Fibroblast of skin of left quadriceps (primary cell): Measurements from ENCODE around the gene AKAP1.

ENCODE experiments used
- DNase-seq, 2 experiments: peaks; one replicate each; pipeline ENCODE4 v3.0.0-alpha.2; 2013; ENCODE audit warnings: low read depth in 2 of 2

AKAP1 gene, protein sequence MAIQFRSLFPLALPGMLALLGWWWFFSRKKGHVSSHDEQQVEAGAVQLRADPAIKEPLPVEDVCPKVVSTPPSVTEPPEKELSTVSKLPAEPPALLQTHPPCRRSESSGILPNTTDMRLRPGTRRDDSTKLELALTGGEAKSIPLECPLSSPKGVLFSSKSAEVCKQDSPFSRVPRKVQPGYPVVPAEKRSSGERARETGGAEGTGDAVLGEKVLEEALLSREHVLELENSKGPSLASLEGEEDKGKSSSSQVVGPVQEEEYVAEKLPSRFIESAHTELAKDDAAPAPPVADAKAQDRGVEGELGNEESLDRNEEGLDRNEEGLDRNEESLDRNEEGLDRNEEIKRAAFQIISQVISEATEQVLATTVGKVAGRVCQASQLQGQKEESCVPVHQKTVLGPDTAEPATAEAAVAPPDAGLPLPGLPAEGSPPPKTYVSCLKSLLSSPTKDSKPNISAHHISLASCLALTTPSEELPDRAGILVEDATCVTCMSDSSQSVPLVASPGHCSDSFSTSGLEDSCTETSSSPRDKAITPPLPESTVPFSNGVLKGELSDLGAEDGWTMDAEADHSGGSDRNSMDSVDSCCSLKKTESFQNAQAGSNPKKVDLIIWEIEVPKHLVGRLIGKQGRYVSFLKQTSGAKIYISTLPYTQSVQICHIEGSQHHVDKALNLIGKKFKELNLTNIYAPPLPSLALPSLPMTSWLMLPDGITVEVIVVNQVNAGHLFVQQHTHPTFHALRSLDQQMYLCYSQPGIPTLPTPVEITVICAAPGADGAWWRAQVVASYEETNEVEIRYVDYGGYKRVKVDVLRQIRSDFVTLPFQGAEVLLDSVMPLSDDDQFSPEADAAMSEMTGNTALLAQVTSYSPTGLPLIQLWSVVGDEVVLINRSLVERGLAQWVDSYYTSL

DNA sequence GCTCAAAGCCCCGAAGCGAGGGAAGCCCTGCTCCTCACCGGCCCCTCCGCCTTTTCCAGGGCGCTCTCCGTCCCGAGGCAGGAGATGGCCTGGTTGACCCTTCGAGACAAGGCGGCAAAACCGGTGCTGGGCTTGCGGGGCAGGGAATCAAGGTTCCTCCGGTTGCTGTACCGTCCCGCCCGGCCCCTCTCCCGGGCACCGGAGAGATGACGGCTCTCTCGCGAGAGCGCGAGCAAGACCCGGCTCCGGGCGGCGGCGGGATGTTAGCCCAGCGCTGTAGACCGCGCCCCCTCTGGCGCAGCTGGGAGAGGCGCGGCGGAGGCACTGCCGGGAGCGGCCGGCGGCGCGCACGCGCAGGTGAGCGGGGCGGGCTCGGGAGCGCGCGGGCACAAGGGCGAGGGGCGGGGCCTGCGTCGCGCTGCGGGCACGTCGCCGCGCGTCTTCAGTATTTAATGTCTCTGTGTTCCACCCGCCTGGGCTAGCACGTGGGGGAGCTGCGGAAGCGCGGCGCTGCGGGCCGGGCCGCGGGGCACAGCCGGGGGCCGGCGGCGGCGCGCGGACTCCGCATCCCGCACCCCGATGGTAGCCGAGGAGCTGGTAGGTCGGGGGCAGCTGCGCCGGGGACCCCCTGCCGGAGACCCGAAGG lies at the start of gene AKAP1:
TSS of gene AKAP1 (plus strand) at position 445 of the 646 bp plus-strand sequence. CDS start 20,219 bp downstream, outside the sequence.
- peak; percentile 88 to 89 for DNase-seq

- DNase-seq, result no peak
Observed at GRCh38 chr17:57035971-57036481, 49.0 kb upstream of the AKAP1 start.

DNA sequence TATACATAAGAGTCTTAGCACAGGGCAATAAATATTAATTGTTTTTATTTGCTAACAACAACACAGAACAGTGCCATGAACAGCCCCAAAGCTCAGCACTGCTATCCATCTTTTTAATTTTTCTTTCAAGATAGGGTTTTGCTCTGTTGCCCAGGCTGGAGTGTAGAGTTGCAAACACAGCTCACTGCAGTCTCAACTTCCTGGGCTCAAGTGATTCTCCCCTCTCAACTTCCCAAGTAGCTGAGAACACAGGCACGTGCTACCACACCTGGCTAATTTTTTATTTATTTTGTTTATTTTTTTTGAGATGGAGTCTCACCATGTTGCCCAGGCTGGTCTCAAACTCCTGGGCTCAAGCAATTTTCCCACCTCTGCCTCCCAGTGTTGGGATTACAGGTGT lies 47.6 kb upstream of the AKAP1 start:
- no peak for DNase-seq

DNA sequence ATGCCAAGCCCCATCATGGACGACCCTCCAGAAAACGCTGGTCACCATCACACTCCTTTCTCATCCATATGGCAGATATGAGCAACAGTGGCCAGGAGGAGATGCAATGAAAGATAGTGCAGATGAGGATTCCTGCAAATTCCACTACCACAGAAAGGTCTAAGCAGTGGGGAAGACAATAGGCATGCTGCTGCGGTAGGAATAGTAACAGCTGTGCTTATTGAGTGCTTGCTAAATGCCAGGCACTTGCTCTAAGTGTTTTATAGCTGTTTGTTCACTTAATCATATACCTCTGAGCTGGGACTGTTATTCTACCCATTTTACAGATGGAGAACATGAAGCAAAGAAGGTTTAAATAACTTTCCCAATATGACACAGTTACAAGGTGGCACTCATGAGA lies 46.6 kb upstream of the AKAP1 start:
- DNase-seq, result no peak

- no peak for DNase-seq
Observed at GRCh38 chr17:57040571-57040970, 44.5 kb upstream of the AKAP1 start.

DNA sequence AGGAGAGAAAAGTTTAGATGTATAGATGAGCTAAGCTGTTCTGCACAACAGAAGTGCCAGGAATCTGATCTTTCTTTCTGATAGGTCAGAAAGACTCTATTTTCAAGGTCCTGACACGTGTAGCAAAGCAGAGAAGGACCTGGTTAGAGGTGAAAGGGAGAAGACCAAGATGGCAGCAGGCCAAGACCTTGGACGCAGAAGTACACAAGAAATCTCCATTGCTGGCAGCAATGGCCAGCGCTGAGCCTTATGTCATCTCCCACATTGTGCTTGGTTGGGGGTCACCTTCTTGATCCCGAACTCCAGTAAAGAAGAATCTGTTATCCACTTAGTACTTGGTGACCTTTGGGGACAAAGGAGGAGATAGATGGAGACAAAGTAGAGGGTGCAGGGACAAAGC lies 41.8 kb upstream of the AKAP1 start:
- no peak for DNase-seq

- no peak for DNase-seq
Observed at GRCh38 chr17:57044976-57045867, 39.8 kb upstream of the AKAP1 start.

- no peak for DNase-seq
Observed at GRCh38 chr17:57045868-57046704, 39.0 kb upstream of the AKAP1 start.

DNA sequence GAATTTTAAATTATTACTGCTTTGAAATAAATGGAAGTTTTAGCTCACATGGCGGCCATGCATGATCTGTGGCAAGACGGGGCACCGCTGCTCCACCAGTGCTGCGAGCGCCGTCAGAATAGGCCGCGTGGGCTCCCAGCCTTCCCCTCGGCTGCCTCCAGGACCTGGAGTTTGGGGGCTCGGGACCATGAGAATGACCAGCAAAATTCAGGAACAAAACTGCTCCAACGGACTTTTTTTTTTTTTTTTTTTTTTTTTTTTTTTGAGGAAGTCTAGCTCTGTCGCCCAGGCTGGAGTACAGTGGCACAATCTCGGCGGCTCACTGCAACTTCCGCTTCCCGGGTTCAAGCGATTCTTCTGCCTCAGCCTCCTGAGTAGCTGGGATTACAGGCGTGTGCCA lies 38.3 kb upstream of the AKAP1 start:
- no peak for DNase-seq

GRCh38 chr17:57048096-57048495 lies 37.0 kb upstream of the AKAP1 start:
- no peak for DNase-seq

DNA sequence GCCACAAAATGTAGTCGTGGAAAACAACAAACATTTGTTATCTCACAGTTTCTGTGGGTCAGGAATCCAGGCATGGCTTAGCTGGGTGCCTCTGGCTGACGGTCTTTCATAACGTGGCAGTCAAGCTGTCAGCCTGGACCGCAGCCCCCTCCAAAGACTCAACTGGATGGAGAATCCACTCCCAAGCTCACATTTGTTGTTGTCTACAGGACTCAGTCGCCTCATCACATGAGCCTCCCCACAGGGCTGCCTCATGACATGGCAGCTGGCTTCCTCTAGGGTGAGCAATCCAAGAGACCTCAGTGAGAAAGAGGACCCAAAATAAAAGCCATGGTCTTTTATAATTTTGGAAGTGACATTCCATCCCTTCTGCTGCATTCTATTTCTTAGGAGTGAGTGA lies 34.7 kb upstream of the AKAP1 start:
- DNase-seq, result no peak

DNA sequence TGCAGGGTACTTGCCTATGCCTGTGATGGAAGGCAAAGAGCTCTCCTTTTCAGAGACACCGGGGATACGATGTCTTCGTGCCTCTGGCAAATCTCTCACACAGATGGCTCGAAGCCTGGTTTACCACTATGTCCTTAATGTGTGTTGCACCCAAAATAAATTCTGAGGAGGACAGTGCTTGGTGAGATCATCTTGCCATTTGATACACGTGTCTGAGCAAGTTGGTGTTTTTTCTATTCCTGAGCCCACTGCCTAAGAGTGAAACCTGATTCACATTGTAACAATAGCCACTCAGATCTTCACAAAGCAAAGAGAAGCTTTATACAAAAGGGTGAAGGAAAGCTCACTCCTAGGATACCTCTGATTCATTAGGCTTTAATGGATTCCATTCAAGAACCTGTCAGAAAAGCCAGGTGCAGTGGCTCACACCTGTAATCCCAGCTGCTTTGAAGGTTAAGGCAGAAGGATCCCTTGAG lies 33.1 kb upstream of the AKAP1 start:
- DNase-seq, result no peak

DNA sequence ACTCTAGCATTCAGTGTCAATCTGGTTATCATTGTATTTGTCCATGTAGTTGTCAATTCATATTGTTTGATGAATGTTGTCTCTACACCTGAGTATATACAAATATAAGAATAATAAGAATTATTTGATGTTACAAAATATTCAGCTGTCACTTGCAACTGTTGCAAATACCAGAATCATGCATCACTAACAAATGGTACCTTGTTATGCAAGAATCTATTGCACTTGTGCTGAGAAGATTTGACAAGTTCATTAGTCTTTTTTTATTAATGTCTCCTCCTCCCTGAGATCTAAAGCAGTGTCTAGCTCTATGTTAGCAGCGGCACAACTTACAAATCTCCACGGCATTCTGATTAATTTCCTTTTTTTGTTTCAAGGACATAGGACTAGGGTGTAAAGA lies 22.2 kb upstream of the AKAP1 start:
- no peak for DNase-seq

GRCh38 chr17:57067162-57067561 lies 17.9 kb upstream of the AKAP1 start:
- DNase-seq, result no peak

DNA sequence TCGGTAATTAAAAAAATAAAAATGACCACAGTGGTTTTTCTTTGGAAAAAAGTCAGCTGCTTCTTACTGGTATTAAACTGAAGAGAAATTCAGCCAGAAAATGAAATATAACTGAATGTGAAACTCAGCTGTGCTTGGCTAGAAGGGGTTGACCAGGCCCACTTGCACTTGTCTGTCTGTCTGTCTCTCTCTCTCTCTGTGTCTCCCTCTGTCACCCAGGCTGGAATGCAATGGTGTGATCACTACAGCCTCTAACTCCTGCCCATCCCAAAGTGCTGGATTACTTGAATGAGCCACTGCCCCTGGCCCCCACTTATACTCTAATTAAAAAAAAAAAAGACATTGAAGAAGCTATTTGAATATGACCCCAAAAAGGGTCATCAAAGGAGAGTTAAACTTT lies 17.3 kb upstream of the AKAP1 start:
- no peak for DNase-seq

DNA sequence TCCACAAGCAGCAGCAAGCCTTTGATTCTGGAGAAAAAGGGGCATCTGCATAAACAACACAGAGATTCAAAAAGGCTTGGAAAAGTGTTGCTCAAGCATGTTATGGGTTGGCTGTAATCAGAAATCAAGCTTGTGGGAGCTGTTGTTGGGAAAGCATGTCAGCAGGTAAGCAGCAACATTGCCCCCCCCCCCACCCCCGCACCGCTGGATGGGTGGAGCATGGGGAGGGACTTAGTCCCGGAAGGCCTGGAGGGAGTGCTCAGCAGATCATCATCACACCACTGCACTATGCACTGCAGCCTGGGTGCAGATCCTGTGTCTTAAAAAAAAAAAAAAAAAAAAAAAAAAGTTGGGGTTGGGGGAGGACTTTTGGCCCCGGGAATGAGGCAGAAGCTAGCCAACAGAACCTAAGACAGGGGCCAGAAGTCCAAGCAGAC lies 16.8 kb upstream of the AKAP1 start:
- no peak for DNase-seq

DNA sequence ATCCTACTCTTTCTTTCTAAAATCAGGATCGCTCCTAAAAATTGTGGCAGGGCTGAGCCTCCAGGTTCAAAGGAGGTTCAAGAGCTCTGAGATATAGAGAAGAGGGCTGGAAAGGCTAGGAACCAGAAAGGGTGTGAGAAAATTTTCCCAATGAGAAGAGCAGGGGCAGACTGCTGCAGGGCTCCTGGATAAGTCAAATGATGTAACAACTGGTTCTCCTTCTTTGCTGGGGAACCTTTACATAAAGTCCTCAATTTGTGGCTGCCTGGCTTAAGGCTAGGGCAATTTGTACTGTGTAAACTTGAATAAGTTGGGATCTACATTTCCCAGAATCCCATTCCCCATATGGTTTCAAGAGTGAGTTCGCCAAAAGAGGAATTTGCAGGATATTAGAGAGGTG lies 16.3 kb upstream of the AKAP1 start:
- DNase-seq, result no peak

- no peak for DNase-seq
Observed at GRCh38 chr17:57071991-57072944, 12.8 kb upstream of the AKAP1 start.

DNA sequence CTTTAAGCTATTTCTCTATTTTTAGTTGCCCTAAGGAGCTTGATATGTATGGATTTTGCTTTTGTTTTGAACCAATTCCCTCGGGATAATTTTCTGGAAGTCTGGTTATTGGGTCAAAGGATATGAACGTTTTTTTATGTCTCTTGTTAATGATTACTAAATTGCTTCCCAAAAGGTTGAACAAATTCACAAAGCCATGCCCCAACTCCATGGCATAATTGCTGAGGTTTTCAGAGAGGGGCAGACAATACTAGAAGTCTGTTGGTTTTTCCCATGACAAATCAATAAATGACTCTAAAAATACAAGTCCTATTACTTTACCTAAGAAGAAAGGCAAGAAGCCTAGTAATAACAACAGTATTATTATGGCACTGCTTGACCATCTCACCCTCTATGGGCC lies 11.4 kb upstream of the AKAP1 start:
- DNase-seq, result no peak
